GM18508 (cell line): ENCODE measurements around the gene GNAQ.

Experiments used
- ATAC-seq: cut with Tn5 transposase; IDR thresholded peaks from one replicate; pipeline ENCODE4 v1.9.1; 2021; ENCODE audit warnings: moderate number of reproducible peaks; ENCODE audit not compliant: insufficient read depth, unreplicated experiment

The GNAQ gene

DNA sequence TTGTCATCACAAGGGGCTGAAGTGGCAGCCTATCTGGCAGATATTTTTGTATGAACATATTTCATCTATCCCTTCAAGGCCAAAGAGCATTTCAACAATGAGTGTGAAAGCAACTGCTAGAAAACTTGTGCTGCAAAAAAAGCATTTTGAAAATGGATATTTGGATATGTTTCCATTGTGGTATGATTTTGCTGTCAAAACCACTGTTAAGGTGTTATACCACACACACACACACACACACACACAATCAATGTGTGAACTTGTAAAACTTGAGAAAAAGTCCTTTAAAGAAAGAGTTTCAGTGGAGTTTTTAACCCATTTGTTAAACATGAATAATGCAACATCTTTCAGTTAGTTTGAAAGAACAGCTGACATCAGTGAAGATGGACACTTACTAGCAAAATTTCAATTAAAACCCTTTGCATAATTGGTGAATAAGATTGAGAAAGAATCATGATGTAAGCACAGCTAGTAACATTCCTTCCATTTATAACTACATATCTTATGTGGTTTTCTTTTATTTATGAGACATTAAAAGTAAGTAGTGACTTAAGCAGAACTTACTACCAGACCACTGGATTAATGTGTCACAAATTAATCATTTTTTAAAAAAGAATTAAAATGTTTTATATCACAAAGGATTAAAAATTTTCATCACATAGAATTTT is 200.9 kb downstream of the GNAQ start:
- ATAC-seq = no peak

DNA sequence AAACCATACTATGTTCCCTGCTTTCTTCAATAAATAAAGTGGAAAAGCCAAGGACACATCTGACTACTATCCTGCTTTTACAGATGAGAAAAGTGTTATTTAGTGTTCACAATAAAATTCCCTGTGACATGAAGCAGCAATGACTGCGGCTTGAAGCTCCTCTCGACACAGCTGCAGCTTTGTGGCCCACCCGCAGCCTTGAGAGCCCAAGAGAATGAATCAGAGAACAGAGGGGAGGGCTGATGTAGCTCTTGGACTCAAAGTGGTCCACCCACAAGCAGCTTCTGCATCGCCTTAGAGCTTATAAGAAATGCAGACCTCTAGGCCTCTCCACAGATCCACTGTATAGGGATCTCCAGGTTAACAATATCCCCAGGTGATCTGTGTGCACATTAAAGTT is 202.2 kb downstream of the GNAQ start:
- no peak for ATAC-seq

DNA sequence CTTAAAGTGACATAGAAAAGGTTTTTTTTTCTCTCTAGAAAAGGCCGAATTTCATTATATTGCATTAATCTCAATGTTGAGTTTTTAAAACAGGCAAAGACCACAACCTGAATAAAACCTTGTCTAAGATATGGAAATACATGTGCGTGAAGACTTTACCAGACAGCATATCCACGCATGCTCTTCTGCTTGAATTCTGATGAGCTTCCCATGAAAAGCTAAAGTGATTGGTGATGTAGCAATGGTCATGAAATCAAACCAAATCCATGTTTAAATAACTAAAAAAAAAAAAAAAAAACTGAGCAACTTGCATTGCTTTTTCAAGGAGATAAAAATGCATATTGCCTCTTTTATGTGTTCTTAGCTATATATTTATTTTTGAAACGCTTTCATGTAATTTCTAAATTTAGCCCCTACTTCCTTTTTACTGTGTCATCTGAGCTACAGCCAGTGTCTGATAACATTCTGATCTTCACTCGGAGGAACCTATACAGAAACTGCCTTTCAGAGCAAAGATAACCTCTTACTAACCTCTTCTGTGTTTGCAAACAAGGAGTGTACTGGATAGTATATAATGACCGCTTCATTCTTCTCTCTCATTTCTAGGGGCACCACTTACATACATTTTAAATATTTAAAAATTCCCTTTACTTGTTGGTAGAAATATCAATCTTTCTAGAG is 204.4 kb downstream of the GNAQ start:
- no peak for ATAC-seq

DNA sequence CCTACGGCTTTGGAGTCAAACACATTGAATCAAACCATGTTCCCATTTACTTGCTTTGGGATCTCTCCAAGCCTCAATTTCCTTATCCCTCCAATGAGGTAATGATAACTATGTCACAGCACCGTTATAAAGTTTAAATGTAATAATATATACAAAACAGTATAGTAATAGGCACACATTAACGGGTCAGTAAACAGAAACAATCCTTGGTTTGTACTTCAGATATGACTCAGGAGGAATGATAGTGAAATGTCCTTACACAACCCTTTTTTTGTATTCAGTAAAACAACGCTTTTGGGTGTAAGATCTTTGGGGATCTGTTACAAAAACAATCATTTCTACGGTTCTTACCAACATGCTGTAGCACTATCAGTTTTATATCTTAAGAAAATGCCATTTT is 205.0 kb downstream of the GNAQ start:
- no peak for ATAC-seq

DNA sequence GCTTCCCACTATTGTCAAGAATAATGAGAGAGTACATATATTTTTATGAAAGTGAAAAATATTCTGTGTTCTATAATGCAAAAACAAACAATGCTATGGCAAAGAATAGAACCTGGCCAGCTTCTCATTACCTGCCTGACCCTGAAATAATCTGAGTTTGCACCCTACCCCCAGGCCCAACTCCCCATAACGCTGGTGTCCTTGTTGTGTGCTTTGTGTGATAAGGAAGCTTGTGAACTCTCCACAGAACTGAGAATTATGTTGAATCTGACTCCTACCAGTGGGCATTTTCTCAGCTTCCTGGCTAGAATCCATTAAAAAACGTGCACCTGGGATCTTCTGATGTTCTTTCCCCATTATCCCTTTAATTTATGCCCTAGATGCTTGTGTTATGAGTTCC is 205.5 kb downstream of the GNAQ start:
- ATAC-seq = no peak

DNA sequence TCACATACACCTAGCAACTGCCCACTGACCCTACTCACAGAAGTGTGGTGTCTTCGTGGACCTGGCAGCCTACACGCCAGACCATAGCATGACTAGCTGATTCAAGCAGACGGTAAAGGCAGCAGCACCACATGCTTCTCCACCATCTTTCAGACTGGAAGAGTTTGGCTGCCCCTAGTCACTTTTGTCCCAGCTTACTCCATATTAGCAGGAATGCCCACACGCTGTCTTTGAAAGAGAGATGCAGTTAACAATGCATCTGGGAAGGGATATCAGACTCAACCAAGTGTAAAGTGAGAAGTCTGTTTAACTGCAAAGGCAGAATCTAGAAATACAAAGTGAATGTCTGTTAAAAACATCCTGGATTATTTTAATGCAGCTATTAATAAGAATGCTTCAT is 206.2 kb downstream of the GNAQ start:
- ATAC-seq = no peak

DNA sequence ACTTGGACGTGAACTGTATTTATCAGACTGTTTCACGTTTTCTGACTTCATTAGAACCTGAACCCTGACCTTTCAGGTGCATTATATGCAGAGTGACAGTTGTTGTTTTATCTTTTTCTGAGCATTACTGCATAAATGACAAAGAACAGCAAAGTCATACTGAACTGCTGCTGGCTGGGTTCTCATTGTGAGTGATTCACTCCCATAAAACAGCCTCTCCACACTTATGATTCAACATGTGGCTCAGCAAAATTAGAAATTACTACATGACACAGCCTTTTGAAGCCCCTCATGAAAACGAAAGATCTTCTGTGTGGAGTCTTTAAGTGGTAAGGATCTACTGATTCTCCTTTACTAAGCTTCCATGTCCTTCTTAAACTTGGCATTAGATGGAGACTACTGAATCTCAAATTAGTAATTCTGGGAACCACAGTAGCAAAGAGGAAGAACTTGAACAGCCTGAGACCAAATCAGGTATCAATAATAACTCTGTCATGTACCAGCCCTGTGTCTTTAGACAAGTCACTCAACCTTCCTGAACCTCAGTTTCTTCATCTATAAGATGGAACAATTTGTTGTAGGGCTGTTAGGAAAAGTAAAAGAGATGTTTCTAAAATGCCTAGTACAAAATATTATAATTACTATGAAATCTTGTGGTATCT is 211.2 kb downstream of the GNAQ start:
- ATAC-seq = no peak

DNA sequence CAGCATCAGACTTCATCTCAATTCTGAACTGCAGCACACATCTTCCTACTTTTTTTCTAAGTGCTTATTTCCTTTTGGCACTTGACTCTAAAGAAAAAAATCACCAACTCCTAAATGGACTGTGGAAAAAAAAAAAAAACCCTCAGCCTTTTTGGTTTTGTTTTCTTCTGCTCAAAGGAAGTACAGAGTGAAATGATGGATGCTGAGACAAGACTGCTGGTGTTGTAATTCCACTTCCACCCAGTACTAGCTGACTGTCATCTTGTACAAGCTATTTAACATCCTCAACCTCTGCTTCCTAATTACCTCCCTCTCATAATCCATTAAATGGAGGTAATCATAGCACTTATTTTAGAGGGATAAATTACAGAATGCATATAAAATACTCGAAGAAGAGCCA is 212.0 kb downstream of the GNAQ start:
- no peak for ATAC-seq

DNA sequence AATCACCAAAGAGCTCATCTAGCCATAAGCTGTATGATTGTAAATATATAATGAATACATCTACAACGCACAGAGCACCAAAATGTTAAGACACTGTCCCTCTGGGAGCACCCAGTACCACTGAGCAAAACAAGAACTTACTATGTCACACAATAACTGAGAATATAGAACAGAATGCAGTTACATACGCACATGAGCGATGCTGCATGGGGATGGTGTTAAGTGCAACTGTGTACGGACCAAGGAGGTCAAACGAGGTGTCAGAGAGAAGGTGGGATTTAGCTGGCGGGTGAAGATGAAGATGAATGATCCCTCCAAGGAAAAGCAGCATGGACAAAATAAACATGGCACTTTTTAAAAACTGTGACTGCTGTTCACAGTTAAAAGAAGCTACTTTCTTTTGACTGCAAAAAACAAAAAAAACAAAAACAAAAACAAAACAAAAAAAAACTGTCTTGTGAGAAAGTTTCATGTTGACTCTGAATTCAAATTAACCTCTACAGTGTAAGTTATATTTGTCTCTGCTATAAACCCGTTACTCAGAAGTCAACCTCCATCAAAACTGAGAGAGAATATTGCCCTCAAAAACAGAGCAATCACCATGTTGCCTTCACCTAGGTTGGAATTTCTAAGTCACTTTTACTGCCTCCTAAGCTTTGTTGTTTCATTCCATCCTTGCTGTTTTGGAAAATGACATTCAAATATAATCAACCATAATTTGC is 213.9 kb downstream of the GNAQ start:
- ATAC-seq = no peak

DNA sequence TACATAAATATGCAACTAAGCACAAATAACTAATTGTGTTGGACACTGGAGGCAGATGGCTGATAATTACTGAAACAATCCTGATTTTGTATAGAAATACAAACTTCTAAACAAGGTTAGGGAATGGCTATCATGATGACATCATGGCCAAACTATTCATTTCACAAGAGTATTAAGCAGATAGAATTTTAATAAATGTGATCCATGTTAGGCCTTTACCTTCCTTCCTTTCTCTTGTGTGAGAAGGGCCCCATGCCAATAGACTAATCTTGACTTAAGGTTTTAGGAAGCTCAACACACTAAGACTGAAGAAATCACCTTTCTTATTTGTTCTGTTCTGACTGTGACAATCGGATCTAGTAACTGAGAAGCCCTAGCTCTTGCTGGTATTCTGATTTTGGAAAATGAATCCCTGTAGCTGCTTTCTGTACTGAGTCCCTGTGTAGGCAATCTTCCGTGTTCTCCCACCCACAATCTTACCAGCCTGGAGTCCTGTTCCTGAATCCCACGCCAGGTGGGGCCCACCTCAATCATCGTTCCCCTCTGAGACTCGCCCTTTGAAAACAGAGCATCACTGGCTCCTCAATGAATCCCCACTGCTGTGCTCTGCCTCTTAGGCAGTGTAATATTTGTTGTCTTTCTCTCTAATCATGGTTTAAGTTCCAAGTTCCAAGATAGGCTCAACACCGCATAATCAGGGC is 214.8 kb downstream of the GNAQ start:
- ATAC-seq = no peak

DNA sequence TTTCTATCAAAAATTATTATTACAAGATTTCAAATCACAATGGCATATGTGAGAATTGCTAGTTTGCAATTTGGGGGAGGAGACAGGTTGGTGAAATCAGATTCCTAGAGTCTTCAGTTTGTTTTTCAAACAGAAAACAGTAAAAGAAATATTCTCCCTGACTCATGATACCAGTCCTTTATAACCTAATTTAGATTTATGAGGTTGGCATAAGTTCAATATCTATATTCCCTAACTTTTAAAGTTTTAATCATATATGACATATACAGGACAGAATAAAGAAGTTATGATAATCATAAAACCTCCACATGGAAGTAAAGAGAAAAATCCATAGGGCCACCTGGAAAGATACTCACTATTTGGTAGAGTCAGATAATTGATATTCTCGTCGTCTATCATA is 216.4 kb downstream of the GNAQ start:
- ATAC-seq = no peak

DNA sequence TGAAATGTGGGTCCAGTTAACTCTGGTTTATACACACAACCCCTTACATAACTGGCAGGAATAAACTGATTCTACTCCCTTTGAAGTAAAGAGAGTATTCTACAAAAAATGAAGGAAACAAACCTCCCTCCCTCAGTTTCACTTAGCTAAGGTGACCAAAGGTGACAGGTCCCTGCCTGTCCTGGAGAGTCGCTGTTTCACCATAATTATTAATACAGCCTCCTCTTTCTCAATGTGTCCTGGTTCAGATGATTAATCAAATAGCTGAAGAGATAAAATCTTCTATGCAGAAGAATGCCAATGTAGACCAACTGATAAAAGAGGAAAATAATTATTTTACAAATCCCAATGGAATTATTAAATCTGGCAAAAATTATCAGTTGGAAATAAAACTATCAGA is 219.8 kb downstream of the GNAQ start:
- no peak for ATAC-seq

DNA sequence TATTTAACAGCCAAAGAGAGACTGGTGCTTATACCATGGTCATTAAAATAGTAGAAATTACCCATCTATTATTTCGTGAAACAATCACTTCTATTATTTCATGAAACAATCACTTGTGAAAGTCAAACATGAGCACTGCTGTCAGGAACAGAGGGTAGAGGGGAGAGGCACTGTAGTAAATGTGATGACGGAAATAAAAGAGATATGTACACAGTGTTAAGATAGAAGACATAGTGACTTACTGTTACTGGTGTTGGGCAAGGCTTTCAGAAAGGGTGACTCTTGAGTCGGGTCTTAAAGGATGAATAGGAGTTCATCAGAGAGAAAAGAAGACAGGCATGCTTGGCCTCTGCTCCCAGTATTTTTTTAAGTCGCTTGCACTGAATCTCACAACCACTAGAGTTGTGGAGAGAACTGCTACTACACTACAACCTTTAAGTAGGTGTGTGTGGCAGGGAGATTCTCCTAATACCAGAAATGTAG is 220.9 kb downstream of the GNAQ start:
- no peak for ATAC-seq

DNA sequence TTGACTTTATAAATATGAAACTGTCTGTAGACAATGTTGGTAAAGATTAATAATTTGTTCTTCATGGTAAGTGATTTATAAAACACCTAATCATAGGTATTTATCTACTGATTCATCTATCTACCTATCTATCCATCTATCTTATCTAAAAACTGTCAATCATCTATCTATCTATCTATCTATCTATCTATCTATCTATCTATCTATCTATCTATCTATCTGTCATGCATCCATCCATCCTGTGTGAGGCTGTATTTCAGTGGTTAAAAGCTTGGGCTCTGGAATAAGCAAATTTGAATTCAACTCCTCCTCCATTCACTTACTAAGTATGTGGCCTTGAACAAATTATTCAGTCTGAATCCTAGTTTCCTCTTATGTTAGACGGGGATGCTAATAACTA is 221.6 kb downstream of the GNAQ start:
- no peak for ATAC-seq

DNA sequence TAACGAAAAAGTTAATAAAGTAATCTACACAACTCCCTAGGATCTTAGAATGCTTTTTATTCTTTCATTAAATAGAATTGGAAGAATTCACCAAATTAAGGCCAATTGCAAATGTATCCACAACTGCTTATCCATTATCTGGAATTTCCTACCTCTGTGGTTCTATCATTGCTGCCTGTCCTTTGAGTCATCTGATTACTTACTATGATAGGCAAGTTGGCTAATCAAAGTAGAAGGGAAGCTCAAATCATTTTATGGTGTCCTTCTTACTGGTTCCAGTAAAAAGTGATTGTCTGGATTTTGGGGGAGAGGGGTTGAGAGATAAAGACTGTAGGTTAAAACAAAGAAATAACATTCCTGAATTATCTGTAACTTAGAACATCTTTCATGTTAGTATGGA is 222.1 kb downstream of the GNAQ start:
- ATAC-seq = no peak

DNA sequence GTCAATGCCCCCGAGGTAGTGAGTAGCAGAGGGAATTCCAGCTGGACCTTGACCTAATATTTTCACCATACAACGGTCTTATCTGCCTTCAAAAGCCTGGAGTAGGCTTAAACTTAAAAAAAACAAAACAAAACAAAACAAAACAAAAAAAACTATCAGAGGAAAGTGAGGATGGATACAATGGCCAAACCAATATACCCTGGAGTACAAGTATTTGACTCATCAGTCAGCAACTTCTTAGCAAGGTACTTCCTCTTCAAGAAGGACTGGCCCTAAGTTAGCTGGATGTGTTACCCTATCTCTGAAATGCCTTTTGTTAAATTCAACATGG is 222.9 kb downstream of the GNAQ start:
- ATAC-seq = no peak

DNA sequence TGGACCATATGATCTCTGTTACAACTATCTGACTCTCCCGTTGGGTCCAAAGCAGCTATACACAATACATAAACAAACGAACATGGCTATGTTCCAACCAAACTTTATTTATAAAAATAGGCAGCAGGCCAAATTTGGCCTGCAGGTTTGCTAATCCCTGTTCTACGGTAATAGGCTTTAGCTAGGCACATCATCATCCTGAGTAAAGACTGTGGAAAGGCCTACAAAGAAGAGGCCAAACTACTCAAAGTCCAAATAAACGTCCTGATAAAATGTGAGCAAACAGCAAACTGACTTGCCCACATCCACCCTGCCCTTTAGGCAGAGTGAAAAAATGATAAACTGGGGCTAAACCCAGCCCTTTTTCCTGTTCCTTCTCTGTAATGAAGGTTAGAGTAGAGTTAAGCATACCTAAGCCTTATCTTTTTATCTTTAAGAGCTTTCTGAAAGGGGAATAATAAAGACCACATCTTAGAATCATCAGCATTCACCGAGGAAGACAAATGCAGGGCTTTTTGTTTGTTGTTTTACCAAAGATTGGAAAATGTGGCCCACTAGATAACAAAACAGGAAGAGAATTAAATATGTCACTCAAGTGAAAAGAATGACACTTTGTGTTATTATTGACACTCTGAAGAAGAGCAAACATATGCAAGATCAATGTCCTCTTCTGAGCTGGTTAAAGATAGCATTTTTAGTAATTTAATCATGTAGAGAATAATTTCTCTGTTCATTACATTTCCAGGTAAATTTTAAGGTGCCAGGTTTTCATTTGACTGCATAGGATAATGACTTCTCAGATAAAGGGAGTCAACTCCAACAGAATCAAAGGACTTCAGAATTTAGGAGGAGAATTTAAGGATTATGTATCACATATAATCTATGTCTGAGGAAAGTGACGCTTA is 223.5 kb downstream of the GNAQ start:
- no peak for ATAC-seq

DNA sequence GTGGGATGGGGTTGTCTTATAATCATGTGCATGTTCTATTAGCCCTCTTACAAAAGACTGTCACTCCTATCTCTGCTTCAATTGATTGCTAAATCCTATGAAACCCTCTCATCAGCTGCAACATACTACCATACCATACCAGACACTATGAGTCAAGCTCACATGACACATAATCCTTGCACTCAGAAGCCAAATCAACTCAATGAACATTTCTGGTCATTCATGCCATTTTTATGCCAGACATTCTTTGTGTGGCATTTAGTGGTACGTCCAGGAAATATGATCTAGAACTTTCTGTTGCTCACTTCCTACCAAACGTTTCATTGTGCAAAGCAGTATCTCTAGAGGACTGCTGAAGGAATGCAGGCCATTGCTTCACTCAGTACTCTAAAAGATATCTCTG is 224.3 kb downstream of the GNAQ start:
- ATAC-seq = no peak

DNA sequence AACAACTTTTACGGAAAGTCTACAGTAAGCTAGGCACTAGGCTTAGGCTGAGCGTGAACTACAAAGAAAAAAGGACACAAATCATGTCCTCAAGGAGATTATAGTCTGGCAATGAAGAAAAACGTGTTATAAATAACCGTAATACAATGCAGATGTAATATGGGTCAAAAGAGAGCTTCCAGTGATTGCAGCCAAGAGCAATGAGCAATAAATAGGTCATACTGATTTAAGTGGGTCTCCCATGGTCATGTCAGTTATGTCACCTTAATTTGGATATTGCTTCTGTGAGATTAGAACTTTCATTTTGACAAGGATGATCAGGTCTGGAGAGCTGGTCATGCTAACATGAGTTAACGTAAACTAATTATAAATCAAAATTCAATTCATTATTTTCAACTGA is 224.9 kb downstream of the GNAQ start:
- no peak for ATAC-seq

DNA sequence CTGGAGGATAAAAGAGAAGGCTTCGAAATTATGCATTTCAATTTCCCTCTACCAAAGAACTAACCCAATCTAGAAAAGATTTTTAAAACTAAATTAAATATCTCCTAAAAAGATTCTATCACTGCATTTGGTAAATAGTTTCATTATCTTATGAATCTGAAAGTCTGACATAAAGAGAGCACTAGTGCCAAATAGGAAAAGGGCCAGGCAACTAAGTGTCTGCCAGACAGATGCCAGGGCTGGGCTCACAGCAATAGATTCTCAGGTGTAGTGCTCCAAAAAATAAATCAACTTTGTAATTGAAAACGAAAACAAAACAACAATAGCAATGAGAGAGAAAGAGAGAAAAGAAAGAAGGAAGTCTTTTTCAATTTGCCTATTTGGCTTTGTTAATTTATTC is 225.8 kb downstream of the GNAQ start:
- ATAC-seq = no peak
